Uterus (tissue), 4 donors: Measurements from ENCODE around the gene TGFB1I1. TPM values are rescaled to one million over a fixed set of nuclear protein-coding genes. Genes with fewer than 3 reads are reported as not detected.

ENCODE experiments used
- DNase-seq, 2 donors: peaks; one replicate each; pipeline ENCODE4 v3.0.0-alpha.2; 2019 to 2020
- H3K27ac ChIP-seq, 2 donors: fragments of 200-600 bp; sonication (generic); 1 replicate in 1 of 2; 2 replicates in 1 of 2; pipeline ENCODE4 v1.5.1; 2016 to 2018
- H3K27me3 ChIP-seq, 2 donors: fragments of 200-600 bp; sonication (generic); one replicate each; pipeline ENCODE4 v1.5.1; 2018 to 2019; ENCODE audit warnings: control low read depth in 1 of 2
- H3K36me3 ChIP-seq, 2 donors: fragments of 200-600 bp; sonication (generic); one replicate each; pipeline ENCODE4 v1.5.1; 2019; ENCODE audit warnings: control low read depth in 1 of 2
- H3K4me1 ChIP-seq, 2 donors: fragments of 200-600 bp; sonication (generic); one replicate each; pipeline ENCODE4 v1.5.1; 2018 to 2019; ENCODE audit warnings: control low read depth in 1 of 2
- H3K4me3 ChIP-seq, 2 donors: fragments of 200-600 bp; sonication (generic); 1 replicate in 1 of 2; 2 replicates in 1 of 2; pipeline ENCODE4 v1.5.1; 2018 to 2019; ENCODE audit warnings: mild to moderate bottlenecking in 1 of 2
- H3K9me3 ChIP-seq, 2 donors: fragments of 200-600 bp; sonication (generic); one replicate each; pipeline ENCODE4 v1.5.1; 2019; ENCODE audit warnings: control low read depth in 1 of 2
- POLR2A ChIP-seq, 2 donors: fragments of 450-650 bp; IDR thresholded peaks; one replicate each; pipeline ENCODE4 v1.6.1; 2016; ENCODE audit warnings: antibody characterized with exemption in 2 of 2, mild to moderate bottlenecking in 1 of 2, moderate library complexity in 1 of 2
- intact Hi-C: fragments of 100-400 bp; cut with DNase I; formaldehyde crosslinking; loops from one replicate; pipeline ENCODE4 v1.15.1; 2023; ENCODE audit warnings: low total_unique reads
- total RNA-seq, 4 donors: library from RNA; depleted of rRNA in 3 of 4; stranded (reverse); fragments of >200 nt in 3 of 4; gene quantifications; one replicate each; pipeline versions ENCODE4 v1.1.0 to v1.2.4, GENCODE V29; 2014 to 2023
- TF ChIP-seq, protein P1 (sequence below), 4 experiments: fragments of 200-600 bp in 2 of 4; fragments of 450-650 bp in 2 of 4; sonication (generic) in 2 of 4; IDR thresholded peaks; one replicate each; pipeline ENCODE4 v1.5.1; 2016 to 2019; ENCODE audit warnings: antibody characterized with exemption in 4 of 4, mild to moderate bottlenecking in 2 of 4, moderate library complexity in 1 of 4
- donor health status: DM: yes; HTN: yes; CAD: no.

TGFB1I1 gene
- total RNA-seq, 4 donors from 2014 or later = 61.1 to 336 (median 107) TPM

GRCh38 chr16:31484491-31485171 lies 12.7 kb downstream of the TGFB1I1 start:
- TF ChIP-seq, protein P1, sequence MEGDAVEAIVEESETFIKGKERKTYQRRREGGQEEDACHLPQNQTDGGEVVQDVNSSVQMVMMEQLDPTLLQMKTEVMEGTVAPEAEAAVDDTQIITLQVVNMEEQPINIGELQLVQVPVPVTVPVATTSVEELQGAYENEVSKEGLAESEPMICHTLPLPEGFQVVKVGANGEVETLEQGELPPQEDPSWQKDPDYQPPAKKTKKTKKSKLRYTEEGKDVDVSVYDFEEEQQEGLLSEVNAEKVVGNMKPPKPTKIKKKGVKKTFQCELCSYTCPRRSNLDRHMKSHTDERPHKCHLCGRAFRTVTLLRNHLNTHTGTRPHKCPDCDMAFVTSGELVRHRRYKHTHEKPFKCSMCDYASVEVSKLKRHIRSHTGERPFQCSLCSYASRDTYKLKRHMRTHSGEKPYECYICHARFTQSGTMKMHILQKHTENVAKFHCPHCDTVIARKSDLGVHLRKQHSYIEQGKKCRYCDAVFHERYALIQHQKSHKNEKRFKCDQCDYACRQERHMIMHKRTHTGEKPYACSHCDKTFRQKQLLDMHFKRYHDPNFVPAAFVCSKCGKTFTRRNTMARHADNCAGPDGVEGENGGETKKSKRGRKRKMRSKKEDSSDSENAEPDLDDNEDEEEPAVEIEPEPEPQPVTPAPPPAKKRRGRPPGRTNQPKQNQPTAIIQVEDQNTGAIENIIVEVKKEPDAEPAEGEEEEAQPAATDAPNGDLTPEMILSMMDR (IDR thresholded peaks at IDR 0.05) = no peak
- no peak for TF ChIP-seq POLR2A (IDR thresholded peaks at IDR 0.05)
- intact Hi-C loops = no loop called here
- no peak for DNase-seq

GRCh38 chr16:31485571-31485970 lies 13.6 kb downstream of the TGFB1I1 start:
- Histone ChIP-seq H3K9me3 (no peaks in the 10 kb centered on the region), H3K4me3 (no peak overlapping the region), H3K36me3 (no peaks in the 10 kb centered on the region), H3K4me1 (peaks cover 0 to 20% of the 10 kb centered on the region in 2 donors), H3K27ac (no peak overlapping the region), H3K27me3 (no peaks in the 10 kb centered on the region)
- TF ChIP-seq, protein P1 (IDR thresholded peaks at IDR 0.05) = no peak
- TF ChIP-seq POLR2A (IDR thresholded peaks at IDR 0.05) = no peak
- intact Hi-C loops = no loop called here
- no peak for DNase-seq

More at GRCh38 chr16:31484491-31485171, 12.7 kb downstream of the TGFB1I1 start:
- no peaks in the 10 kb centered on the region for H3K36me3 ChIP-seq
- no peaks in the 10 kb centered on the region for H3K27me3 ChIP-seq
- H3K4me1 ChIP-seq = peaks cover 0 to 20% of the 10 kb centered on the region in 2 donors
- no peak overlapping the region for H3K27ac ChIP-seq
- no peaks in the 10 kb centered on the region for H3K9me3 ChIP-seq
- H3K4me3 ChIP-seq = no peak overlapping the region

GRCh38 chr16:31486045-31486444 lies 14.1 kb downstream of the TGFB1I1 start:
- intact Hi-C loops = no loop called here
- no peak overlapping the region for H3K4me3 ChIP-seq
- H3K27me3 ChIP-seq = no peaks in the 10 kb centered on the region
- DNase-seq = no peak
- H3K4me1 ChIP-seq = peaks cover 0 to 20% of the 10 kb centered on the region in 2 donors
- H3K27ac ChIP-seq = no peak overlapping the region
- H3K36me3 ChIP-seq = no peaks in the 10 kb centered on the region
- no peaks in the 10 kb centered on the region for H3K9me3 ChIP-seq
- TF ChIP-seq, protein P1 (IDR thresholded peaks at IDR 0.05) = no peak
- no peak for TF ChIP-seq POLR2A (IDR thresholded peaks at IDR 0.05)

DNA sequence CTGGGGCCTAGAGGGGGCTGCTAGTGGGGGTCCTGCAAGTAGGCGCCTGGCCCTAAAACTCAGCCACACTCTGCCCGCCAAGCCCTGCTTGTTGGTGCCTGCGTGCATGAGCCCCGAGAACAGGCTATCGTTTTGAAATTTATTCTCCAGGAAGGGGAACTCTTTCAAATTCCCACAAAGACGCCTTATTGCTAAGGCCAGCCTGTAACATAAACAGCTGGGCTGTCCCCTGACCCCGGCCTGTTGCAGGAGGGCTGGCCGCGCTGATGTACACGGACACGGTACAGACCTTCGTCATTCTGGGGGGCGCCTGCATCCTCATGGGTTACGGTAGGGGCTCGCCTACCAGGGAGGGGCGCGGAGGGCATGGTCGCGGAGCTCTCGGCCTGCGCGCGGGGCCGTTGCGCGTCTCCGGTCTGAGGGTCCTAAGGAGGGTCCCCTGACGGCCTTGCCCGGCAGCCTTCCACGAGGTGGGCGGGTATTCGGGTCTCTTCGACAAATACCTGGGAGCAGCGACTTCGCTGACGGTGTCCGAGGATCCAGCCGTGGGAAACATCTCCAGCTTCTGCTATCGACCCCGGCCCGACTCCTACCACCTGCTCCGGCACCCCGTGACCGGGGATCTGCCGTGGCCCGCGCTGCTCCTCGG lies 15.2 kb downstream of the TGFB1I1 start:
- intact Hi-C loops = no loop called here
- no peaks in the 10 kb centered on the region for H3K36me3 ChIP-seq
- no peaks in the 10 kb centered on the region for H3K27me3 ChIP-seq
- no peaks in the 10 kb centered on the region for H3K9me3 ChIP-seq
- H3K4me3 ChIP-seq = peak overlapping the region; percentile 35 to 51
- DNase-seq = no peak
- no peak for TF ChIP-seq POLR2A (IDR thresholded peaks at IDR 0.05)
- TF ChIP-seq, protein P1 (IDR thresholded peaks at IDR 0.05) = no peak
- no peak overlapping the region for H3K27ac ChIP-seq
- H3K4me1 ChIP-seq = peaks cover 0 to 20% of the 10 kb centered on the region in 2 donors
